ENCODE data around the gene CEND1.

DNA sequence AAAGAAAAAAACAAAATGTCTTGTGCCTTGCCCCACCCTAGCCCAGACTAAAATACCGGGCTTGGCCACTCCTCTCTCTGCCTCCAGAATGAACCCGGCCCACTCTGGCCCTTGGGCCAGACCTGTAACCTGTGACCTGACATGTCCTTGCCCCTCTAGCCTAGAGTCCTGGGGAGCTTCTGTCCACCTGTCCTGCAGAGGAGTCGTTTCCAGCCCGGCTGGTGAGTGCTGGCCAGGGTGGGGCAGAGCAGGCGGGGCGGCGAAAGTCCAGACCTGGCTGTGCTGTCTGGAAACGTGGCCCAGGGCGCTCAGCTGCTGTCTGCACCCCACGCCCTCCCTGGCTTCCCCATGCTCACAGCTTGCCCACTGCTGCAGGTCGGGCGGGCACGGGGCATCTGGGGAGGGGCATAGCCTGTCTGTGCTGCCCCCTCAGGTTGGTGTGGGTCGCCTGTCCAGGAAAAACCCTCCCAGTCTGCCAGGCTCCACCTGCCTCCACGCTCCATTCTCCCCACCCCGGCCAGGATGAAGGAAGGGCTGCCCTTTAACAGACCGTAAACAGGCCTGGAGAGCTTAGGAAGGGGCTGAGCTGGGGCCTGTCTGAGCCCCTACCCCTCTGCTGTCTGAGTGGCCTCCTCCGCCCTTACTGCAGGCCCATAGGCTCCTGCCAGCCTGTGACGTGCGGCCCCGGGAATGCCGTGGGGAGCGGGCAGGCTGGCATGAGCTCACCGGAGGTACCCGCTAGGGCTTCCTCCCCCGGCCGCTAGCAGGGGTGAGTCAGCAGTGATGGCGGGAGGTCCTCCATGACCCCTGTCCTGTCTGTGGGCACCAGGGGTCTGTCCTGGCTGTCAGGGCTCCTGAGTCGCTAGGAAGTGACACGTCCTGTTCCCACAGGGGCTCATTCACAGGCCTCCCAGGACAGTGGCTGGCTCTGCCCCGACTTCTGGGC, 44.8 kb upstream of the CEND1 start:
- TF ChIP-seq, protein P1, sequence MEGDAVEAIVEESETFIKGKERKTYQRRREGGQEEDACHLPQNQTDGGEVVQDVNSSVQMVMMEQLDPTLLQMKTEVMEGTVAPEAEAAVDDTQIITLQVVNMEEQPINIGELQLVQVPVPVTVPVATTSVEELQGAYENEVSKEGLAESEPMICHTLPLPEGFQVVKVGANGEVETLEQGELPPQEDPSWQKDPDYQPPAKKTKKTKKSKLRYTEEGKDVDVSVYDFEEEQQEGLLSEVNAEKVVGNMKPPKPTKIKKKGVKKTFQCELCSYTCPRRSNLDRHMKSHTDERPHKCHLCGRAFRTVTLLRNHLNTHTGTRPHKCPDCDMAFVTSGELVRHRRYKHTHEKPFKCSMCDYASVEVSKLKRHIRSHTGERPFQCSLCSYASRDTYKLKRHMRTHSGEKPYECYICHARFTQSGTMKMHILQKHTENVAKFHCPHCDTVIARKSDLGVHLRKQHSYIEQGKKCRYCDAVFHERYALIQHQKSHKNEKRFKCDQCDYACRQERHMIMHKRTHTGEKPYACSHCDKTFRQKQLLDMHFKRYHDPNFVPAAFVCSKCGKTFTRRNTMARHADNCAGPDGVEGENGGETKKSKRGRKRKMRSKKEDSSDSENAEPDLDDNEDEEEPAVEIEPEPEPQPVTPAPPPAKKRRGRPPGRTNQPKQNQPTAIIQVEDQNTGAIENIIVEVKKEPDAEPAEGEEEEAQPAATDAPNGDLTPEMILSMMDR (IDR thresholded peaks at IDR 0.05; ENCODE audit: low read depth, low read length, poor library complexity, severe bottlenecking): no peak
- TF ChIP-seq EZH2phosphoT487 (IDR thresholded peaks at IDR 0.05; ENCODE audit: borderline replicate concordance, low read length): no peak

Data from DOHH2 (cell line).